Airway epithelial cell (primary cell): ENCODE results near the gene PBX4. TPM values are rescaled to one million over a fixed set of nuclear protein-coding genes. Genes with fewer than 3 reads are reported as not detected.

Experiments used
- total RNA-seq: library from RNA; depleted of rRNA; stranded (reverse); fragments of >200 nt; gene quantifications from 2 replicates; pipeline ENCODE4 v1.2.3, GENCODE V29; 2015

The PBX4 gene, protein sequence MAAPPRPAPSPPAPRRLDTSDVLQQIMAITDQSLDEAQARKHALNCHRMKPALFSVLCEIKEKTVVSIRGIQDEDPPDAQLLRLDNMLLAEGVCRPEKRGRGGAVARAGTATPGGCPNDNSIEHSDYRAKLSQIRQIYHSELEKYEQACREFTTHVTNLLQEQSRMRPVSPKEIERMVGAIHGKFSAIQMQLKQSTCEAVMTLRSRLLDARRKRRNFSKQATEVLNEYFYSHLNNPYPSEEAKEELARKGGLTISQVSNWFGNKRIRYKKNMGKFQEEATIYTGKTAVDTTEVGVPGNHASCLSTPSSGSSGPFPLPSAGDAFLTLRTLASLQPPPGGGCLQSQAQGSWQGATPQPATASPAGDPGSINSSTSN
- total RNA-seq, result 0.35 TPM in 1 of 2 replicates, not detected in the other

DNA sequence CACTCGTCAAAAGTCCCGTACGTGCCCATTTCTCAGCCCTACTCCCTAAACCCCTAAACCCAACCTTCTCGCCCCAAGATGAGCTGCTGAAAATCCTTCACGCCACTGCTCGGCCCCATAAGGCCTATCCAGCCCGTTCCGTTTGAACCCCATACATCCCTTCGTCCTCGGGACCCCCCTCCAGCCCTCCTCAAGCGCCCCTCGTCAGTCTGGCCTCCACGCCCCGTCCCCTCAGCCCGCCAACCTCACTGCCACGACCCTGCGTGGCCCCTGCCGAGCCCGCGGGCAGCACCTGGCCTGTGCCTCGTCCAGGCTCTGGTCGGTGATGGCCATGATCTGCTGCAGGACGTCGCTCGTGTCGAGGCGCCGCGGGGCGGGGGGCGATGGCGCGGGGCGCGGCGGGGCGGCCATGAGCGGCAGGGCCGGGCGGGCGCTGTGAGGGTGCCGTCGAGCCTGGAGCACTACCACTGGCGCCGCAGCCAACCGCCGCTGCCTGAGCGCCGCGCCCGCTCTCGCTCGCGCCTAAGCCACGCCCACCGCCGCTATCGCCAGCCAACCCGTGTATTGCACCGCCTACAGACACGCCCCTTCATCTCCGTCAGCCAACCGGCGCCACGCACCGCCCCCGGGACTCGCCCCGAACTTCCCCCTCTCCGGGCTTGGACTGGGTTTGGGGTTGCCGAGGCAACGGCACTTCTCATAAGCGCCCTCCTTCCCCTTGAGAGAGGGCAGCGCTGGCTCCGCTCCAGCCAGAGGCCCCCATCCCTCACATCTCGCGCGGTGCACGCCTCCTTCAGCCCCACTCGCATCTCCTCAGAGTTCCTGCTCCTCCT, at the start of gene PBX4:
PBX4 (minus strand) TSS at position 469 of the 833 bp plus-strand sequence; CDS start at position 411, 58 bp downstream.

DNA sequence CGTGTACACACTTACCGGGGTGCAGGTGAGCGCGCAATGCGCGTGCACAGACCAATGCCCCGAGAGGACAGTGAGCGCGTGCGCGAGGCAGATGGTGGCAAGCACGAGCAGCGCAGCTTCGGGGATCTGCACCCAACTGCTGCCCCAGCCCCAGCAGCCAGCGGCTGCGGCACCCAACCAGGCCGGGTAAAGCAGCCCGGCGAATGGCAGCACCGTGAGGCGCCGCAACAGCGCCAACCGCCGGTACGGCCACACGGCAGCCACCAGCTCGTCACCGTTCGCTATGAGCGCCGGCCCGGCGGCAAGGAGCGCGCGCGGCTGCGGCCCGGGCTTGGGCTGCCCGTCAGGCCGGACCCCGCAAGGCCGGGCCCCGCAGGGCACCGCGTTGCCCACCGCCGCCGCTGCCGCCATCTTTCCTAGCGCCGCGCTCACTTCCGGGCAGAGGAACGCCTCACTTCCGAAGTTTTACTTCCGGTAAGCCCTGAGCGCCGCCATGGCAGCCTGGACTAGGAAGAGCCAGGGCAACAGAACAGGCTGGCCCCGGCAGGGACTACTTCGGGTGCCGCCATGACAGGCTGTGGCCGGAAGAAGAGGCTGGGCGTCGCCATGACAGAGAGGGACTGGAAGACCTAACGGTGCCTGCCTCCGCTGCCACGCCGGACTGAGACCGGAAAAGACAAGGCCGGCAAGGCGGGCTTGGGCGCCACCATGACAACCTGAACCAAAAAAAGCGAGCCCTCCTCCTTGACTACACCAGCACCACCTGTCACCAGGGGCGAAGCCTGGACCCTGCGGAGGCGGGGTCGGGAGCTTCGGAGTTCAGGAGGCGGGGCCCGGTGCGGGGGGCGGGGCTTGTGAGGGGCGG, 45.0 kb upstream of the PBX4 start, which contains the start of gene ATP13A1:
ATP13A1 (minus strand) TSS at position 421 of the 865 bp plus-strand sequence; CDS start at position 411, 10 bp downstream.

DNA sequence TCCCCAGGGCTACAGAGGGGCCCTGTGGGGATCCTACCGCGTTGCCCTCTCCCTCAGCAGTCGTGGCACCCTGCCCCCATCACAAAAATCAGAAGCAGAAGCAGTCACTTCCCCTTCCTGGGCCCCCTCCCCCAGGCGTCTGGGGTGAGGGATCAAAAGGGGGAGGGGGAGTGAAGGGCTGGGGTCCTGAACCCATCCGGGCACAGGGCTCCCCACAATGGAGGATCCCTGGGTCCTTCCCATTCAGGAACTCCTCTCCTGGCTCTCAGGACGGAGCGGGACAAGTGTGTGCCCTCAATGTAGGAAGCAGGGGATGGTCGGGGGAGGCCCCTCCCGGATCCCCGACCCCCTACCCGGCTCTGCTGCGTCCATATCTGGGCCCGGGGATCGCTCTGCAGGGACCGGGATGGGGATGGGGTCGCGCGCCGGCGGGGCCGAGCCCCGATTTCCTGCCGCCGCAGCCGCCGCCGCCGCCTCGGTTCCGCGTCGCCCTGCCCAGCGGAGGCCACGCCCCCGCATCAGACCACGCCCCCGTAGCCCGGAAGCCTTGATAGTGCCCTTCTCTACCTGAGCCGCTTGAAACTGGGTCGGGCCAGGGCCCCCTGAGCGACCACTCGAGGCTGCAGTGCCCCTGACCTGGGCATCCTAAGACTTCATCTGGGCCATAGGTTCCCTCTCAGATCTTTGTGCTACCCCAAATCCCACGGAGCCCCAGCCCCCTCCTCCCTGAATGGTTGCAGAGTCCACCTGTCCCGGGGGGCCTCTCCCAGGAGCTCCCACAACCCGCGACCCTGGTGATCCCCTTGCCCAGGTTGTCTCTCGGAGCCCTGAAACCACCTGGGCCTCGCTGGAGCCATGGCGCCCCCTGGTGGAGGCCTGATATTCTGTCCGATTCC, 24.9 kb upstream of the PBX4 start, which contains the start of gene GMIP:
GMIP (minus strand) TSS at position 500 of the 896 bp plus-strand sequence; CDS start at position 372, 128 bp downstream.

DNA sequence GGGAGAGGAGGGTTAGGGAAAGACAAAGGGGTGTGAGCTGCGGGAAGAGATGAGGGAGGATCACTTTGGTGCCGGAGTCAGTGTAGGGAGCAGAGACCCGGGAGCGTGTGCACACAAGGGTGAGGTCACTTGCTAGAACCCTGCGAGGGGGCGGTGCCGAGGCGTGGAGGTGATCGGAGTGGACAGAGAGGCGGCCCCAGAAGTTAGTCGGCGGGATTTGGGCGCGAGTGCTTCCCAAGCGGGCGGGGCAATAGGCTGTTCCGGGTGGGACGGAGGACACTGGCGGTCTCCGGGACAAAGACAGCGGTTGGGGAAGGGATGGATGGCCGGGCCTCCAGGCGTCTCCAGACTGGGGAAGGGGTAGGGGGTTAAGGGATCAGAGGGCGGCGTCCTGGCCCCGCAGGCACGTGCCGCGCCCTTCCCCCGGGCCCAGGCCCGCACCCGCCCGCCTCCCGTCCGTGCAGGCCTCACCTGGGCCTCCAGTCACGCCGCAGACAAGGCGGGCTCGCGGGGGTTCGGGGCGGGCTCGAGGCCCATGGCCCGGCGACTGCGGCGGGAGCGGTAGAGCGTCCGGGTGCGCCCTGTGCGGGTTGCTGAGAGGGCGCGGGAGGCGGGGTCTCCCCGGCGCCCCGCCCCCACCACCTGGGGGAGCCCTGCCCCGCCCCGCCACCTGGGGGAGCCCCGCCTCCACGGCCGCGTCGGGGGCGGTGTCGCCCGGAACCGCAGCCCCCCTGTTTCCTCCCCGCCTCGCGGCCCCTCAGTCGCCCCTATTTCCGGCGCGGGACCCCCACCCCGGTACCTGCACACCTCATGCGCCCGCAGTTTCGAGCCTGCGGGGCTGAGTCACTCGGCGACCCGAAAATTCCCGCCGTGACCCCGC, 9.4 kb upstream of the PBX4 start, which contains the start of gene LPAR2:
LPAR2 (minus strand) TSS at position 600 of the 880 bp plus-strand sequence. CDS start 945 bp downstream, outside the sequence.

DNA sequence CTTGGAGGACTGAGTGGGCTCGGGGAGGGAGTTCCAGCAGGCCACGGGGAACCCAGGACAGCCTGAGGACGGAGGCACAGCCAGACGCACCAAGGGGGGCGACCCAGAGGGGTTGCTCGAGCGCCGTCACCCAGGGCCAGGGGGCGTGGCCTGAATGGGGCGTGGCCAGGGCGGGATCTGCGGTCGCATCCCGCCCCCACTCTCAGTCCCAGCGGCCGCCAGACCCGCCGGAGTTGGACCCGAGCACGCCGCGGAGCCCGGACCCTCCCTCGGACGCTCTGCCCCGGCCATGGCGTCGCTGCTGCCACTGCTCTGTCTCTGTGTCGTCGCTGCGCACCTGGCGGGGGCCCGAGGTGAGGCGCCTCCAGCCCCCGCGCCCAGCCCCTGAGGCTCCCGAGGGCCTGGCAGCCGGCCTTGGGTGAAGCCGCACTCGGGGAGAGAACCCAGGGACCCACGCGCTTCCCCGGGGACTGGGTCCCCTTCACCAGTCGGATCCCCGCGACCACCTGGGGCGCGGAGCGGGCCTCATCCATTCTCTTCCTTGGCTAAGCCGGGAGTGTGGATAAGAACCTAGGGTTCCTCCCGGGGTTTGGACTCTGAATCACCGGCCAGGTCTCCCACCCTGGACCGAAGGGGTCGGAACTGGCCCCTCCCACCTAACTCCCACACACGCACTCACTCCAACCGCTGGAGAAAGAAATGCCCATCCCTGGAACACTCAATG, 80.3 kb downstream of the PBX4 start, which contains the start of gene CILP2:
CILP2 (plus strand) TSS at position 205 of the 724 bp plus-strand sequence; CDS start at position 290, 85 bp downstream.

DNA sequence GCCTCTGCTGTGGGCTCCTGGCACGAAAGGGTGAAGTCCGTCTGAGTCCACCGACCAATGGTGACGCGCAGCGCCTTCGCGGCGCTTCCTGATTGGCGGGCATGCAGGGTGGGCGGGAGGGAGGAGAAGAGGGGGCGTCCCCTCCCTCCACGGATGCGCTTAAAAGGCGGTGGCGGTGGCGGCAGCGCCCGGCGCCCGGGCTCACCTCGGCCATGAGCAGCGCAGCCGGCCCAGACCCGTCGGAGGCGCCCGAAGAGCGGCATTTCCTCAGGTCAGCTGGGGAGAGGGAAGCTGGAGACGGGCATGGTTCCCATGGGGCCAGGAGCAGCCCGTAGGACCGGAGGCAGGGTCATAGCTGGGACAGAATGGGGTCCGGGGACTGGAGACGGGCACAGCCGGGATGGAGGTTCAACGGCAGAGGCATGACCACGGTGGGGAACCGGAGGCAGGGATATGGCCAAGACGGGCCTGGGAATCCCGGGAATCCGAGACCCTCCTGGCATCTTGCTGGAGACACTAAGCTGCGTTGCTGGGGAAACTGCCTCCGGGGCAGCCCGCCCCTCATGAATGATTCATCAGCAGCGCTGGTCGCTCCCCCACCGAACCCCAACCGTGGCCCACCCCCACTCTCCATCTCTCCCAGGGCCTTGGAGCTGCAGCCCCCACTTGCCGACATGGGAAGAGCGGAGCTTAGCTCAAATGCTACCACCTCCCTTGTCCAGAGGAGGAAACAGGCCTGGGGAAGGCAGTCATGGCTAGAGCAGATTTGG, 89.6 kb downstream of the PBX4 start, which contains the start of gene YJEFN3:
YJEFN3 (plus strand) TSS at position 191 of the 770 bp plus-strand sequence; CDS start at position 213, 22 bp downstream.

DNA sequence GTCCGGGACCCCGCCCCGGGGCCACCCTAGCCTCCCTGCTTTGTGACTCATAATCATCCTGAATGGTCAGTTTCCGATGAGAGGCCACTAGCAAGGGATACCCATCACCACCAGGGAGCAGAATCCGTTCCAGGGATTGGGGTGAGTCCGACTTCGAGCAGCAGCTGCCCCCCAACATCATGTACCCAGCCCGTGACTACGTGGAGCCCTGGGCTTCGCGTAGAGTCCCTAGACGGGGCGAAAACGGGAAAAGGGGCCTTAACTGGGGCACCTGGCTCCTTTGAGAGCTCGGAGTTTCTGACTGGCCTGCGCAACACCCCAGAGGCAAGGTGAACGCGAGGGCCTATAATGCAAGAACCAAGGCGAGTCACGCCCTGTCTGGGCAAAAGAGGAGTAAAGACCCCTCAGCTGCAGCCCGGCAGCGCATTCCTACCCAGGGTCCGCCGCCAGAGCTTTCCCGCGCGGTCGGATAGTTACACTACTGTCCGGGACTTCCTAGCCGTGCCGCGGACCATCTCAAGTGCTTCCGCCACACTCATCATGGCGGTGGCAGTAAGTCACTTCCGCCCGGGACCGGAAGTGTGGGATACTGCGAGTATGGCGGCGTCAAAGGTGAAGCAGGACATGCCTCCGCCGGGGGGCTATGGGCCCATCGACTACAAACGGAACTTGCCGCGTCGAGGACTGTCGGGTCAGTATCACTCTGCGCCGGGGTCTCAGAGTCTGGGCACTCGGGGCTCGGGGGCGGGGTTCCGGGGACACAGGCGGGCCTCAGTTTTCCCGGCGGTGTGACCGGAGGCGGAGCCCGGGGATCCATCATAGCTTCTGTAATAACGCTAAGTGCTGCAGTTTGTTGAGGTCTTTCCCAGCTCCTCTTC, 102.6 kb downstream of the PBX4 start, which contains the start of gene NDUFA13:
NDUFA13 (plus strand) TSS at position 584 of the 878 bp plus-strand sequence; CDS start at position 598, 14 bp downstream.

DNA sequence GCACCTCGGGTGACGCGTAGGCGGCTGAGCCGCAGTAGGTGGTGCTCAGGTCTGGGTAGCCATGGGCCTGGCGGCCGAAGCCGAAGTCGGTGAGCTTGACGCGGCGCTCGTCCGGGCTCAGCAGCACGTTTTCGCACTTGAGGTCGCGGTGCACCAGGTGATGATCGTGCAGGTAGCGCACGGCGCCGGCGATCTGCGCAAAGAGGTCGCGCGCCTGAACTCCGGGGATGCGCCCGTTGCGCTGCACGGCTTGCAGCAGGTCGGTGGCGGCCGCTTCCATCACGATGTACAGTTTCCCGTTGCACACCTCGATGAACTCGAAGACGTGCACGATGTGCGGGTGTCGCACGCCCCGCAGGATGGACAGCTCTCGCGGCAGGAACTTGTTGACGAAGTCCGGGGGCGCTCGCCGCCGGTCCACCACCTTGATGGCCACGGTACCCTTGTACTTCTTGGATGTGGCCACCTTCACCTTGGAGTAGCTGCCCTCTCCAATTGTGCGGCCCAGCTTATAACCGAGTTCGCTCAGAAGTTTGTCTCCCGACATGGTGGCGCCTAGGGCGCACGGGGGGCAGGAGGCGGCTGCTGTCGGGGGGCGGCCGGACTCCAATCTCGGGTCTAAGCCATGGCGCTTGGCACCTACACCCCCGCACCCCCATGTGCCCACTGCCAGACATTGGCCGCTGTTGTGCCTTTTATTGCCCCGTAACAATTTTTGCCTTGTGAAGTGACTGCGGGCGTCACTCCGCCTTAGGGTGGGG, 103.4 kb downstream of the PBX4 start, which contains the start of gene TSSK6:
TSSK6 (minus strand) TSS at position 668 of the 761 bp plus-strand sequence; CDS start at position 547, 121 bp downstream.

Other genes with a start within 250 kb of the PBX4 start
- gene GATAD2A, start 213.0 kb downstream of the PBX4 start, total RNA-seq, result 64.3 and 72.6 TPM in 2 replicates
- 0.79 and 2.1 TPM in 2 replicates for gene TSSK6, start 103.1 kb downstream of the PBX4 start, total RNA-seq
- 155 and 202 TPM in 2 replicates for gene NDUFA13, start 102.5 kb downstream of the PBX4 start, total RNA-seq
- gene YJEFN3, start 89.8 kb downstream of the PBX4 start, total RNA-seq, result 0.28 TPM in 2 replicates
- 0.05 and 0.07 TPM in 2 replicates for gene CILP2, start 80.4 kb downstream of the PBX4 start, total RNA-seq
- 10.9 and 15.1 TPM in 2 replicates for gene LPAR2, start 9.5 kb upstream of the PBX4 start, total RNA-seq
- gene GMIP, start 25.0 kb upstream of the PBX4 start, total RNA-seq, result 9.7 and 14.5 TPM in 2 replicates
- 111 and 113 TPM in 2 replicates for gene ATP13A1, start 45.0 kb upstream of the PBX4 start, total RNA-seq
- gene ZNF101, start 50.2 kb upstream of the PBX4 start, total RNA-seq, result 2.7 and 5.1 TPM in 2 replicates
- gene ZNF14, start 114.4 kb upstream of the PBX4 start, total RNA-seq, result 2.2 and 3.2 TPM in 2 replicates
- 10.8 and 12.4 TPM in 2 replicates for gene ZNF506, start 203.1 kb upstream of the PBX4 start, total RNA-seq
- 2.3 and 2.7 TPM in 2 replicates for gene ZNF253, start 247.2 kb upstream of the PBX4 start, total RNA-seq